GM19468 (cell line): ENCODE data around the gene GFER.

Experiments
- ATAC-seq: cut with Tn5 transposase; IDR thresholded peaks from one replicate; pipeline ENCODE4 v1.9.1; 2021; ENCODE audit warnings: mild to moderate bottlenecking, moderate library complexity, moderate number of reproducible peaks; ENCODE audit not compliant: unreplicated experiment; ENCODE audit errors: extremely low read depth

The GFER gene

DNA sequence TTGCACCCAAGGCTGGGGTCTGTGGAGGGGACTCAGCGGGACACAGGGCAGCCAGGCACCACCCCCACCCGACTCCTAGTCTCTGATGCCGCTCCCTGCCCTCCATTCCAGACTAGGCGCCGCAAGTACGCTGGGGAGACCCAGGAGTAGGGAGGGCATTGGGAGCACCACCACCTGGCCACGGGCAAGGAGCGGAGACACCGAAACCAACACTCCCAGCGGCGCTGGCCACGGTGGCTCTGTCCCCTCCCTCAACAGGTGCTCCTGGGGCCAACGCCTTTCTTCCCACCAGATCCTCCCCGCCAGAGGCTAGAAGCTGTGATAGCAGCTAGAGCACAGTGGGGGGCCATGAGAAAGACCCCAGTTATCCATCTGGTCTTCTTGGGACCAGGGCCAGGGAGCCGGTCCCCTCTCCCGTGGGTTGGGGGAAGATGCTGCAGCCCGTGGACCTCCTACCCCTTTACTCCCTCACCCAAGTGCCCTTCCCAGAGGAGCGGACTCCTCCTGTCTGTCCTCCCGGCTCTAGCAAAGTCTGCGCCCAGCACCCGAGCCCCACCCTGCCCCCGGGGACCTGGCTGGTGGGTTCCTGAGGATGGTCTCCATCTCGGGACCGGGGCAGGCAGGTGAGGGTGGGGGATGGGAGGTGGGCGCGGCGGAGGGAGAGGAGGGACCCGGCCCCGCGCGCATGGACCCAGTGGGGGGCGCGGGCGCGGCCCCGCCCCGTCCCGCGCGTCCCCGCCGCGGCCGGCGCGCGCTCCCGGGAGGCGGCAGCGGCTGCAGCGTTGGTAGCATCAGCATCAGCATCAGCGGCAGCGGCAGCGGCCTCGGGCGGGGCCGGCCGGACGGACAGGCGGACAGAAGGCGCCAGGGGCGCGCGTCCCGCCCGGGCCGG lies 5.5 kb downstream of the GFER start, which contains the start of gene SYNGR3:
Gene SYNGR3 (plus strand): TSS at position 762 of the 892 bp plus-strand sequence. CDS start 133 bp downstream, outside the sequence.
- no peak for ATAC-seq

DNA sequence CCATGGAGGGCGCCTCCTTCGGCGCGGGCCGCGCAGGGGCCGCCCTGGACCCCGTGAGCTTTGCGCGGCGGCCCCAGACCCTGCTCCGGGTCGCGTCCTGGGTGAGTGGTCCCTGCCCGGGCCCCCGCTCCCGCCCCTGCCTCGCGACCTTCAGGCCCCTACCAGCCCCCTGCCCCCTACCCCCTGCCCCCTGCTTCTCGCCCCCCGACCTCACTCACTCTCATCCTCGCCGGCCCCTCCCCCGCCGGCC lies 6.0 kb downstream of the GFER start:
- no peak for ATAC-seq

DNA sequence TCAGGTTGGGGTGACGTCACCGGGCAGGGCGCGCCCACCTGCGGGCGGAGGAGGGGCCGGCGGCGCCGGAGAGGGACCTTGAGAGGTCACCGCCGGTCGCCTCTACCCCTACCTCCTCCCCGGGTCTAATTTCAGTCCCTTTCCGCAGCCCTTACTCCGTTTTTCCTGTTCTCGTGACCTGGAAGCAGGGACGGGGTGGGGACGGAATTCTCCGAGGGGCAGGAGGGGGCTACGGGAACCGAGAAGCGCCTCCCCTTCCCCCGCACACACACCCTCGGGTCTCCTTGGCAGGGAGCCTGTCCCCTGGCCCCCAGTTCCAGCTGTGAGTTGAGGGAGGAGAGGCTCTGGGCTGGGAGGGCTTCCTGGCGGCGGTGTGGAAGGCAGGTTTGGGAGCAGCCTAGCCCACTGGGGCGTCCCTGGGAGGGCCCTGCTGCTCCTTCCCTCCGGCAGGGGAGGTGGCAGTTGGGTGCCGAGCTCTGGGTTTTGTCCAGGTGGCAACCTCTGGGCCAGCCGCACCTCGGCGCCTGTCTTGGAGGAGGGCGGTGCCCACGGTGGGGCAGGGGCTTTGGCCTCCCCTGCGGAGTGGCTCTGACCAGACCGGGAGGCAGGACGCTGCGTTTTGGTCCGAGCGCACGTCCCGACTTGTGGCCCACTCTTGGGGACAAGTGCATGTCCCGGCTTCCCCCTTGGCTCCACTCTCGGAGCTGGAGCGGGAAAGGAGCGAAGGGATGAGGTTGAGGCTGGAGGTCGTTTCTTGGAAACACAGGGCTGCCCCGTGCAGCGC lies 6.5 kb downstream of the GFER start:
- ATAC-seq = no peak

DNA sequence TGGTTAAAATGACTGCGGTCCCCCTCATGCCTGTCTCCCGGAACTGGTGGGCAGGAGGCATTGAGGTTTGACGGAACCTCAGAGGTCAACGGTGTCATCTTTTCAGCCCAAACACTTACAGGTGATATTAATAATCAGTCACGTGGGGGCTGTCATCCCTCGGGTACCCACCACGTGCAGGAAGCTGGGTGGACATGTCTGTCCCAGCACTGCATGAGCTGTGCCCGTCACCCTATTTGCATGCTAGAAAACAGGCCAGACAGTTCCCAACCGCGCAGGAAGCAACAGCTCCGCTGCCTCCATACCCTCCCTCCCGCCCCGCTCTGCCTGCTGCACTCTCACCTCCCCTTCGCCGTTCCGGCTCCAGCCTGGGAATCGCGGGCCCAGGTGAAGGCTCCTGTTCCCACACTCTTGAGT lies 7.2 kb downstream of the GFER start:
- ATAC-seq = no peak

GRCh38 chr16:1991588-1991947 lies 7.6 kb downstream of the GFER start:
- ATAC-seq = no peak

DNA sequence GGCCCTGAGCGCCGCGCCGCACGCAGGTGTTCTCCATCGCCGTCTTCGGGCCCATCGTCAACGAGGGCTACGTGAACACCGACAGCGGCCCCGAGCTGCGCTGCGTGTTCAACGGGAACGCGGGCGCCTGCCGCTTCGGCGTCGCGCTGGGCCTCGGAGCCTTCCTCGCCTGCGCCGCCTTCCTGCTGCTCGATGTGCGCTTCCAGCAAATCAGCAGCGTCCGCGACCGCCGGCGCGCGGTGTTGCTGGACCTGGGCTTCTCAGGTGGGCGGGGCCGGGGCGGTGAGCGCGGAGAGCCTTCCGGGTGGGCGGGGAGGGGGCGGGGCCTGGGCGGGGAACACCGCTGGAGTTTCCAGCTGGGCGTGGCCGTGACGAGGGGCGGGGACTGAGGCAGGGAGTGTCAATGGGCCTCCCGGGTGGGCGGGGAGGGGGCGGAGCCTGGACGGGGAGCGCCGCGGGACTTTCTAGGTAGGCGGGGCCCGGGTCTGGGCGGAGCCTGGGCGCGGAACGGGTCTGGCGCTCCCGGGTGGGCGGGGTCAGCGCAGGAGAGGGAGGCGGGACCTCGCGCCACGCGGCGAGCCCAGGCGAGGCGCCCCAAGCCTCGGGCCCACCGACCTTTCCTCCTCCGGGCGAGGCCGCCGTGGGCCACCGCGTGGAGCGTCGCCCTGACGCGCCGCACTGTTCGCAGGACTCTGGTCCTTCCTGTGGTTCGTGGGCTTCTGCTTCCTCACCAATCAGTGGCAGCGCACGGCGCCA lies 8.1 kb downstream of the GFER start:
- ATAC-seq = peak; percentile 45

- no peak for ATAC-seq
Measured at GRCh38 chr16:1992704-1993317, 8.8 kb downstream of the GFER start.

DNA sequence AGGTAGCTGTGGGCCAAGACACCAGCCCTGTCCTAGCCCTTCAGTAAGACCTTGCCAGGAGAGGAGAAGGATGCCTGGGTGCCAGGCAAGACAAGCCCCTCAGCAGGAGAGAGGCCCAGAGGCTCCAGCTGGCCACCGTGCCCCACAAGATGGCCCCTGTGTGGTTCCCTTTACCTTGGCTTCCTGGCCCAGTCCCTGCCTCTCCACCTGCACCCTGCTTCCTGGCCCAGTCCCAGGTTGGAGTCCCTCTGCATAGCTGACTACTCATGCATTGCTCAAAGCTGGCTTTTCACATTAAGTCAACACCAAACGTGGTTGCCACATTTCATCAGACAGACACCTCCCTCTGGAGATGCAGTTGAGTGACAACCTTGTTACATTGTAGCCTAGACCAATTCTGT lies 9.7 kb downstream of the GFER start:
- no peak for ATAC-seq

GRCh38 chr16:1997494-1998359 lies 13.7 kb downstream of the GFER start:
- ATAC-seq = no peak

DNA sequence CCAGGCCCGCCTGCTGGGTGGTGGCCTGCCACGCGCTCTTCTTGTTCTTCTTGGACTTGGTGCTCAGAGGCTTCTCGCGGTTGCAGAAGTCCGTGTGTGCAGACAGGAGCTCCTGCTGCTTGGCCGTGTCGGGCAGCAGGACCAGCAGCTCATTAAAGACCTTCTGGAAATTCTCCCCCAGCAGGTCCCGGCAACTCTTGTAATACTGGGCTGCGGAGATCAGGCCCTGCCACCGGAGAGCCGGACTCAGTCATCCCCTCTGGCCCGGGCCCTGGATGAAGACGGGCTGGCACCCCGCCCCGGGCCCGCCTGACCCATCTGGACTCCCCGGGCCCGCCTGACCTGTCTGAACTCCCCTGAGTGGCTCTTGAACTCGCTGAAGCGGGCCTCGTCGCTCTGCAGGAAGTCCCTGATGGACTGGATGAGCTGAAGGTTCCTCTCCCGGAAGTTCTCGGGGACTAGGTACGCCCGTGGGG lies 14.4 kb downstream of the GFER start:
- ATAC-seq = no peak

- ATAC-seq = no peak
Measured at GRCh38 chr16:1998852-1999801, 15.1 kb downstream of the GFER start.

- ATAC-seq = no peak
Measured at GRCh38 chr16:1999866-2000514, 16.0 kb downstream of the GFER start.

- no peak for ATAC-seq
Measured at GRCh38 chr16:2001035-2001434, 17.0 kb downstream of the GFER start.

- ATAC-seq = no peak
Measured at GRCh38 chr16:2001456-2002355, 17.7 kb downstream of the GFER start.

GRCh38 chr16:2002406-2003230 lies 18.6 kb downstream of the GFER start:
- ATAC-seq = no peak

- ATAC-seq = no peak
Measured at GRCh38 chr16:2003231-2003826, 19.3 kb downstream of the GFER start.
